ENCODE measurements around the gene LHFPL6.

GRCh38 chr13:39597838-39598237, 5.2 kb downstream of the LHFPL6 start:
- no peak for TF ChIP-seq POLR2A (IDR thresholded peaks at IDR 0.05)
- no peak for TF ChIP-seq CTCF (IDR thresholded peaks at IDR 0.05)

Data from esophagus squamous epithelium (tissue), 4 donors.